OCI-LY7 (cell line): ENCODE data around the gene TESPA1. TPM values are rescaled to one million over a fixed set of nuclear protein-coding genes. Genes with fewer than 3 reads are reported as not detected.

ENCODE experiments used
- BruUV-seq: library from RNA; stranded (reverse); fragments of 400-500 nt; replicated peaks from 2 replicates; lab custom pipeline; 2021; lab: Mats Ljungman, UMichigan
- CTCF ChIA-PET: fragments of 300-600 bp; sonication (Branson Sonifier 250); formaldehyde crosslinking; loops from one replicate; lab custom pipeline; 2022; ENCODE audit warnings: antibody characterized with exemption; ENCODE audit not compliant: unreplicated experiment; lab: Charles Lee
- POLR2A ChIA-PET: fragments of 300-600 bp; sonication (Branson Sonifier 250); formaldehyde crosslinking; loops from one replicate; lab custom pipeline; 2022; ENCODE audit warnings: antibody characterized with exemption; lab: Charles Lee
- DNase-seq: peaks from one replicate; pipeline ENCODE4 v3.0.0-alpha.2; 2015; ENCODE audit warnings: low spot score
- H2AFZ ChIP-seq: fragments of 200-600 bp; sonication (generic), shearing (Covaris generic); 2 replicates; pipeline ENCODE4 v1.6.1; 2014; ENCODE audit warnings: mild to moderate bottlenecking, antibody characterized with exemption, low read length, moderate library complexity
- H3K27ac ChIP-seq: fragments of 200-600 bp; sonication (generic); 2 replicates; pipeline ENCODE4 v1.5.1; 2014; ENCODE audit warnings: mixed run types, low read depth, mild to moderate bottlenecking, moderate library complexity, low read length, inconsistent platforms; ENCODE audit not compliant: poor library complexity, severe bottlenecking
- H3K36me3 ChIP-seq: fragments of 200-600 bp; sonication (generic); 2 replicates; pipeline ENCODE4 v1.6.1; 2014; ENCODE audit warnings: mild to moderate bottlenecking, antibody characterized with exemption, low read length, moderate library complexity, mixed read lengths; ENCODE audit not compliant: insufficient read depth
- H3K4me1 ChIP-seq: fragments of 200-600 bp; sonication (generic); 2 replicates; pipeline ENCODE4 v1.5.1; 2014; ENCODE audit warnings: mild to moderate bottlenecking, low read length; ENCODE audit not compliant: insufficient read depth, poor library complexity, severe bottlenecking
- H3K4me2 ChIP-seq: fragments of 200-600 bp; sonication (generic); 2 replicates; pipeline ENCODE4 v1.6.1; 2014; ENCODE audit warnings: mild to moderate bottlenecking, low read length
- H3K4me3 ChIP-seq: fragments of 200-600 bp; sonication (generic); 2 replicates; pipeline ENCODE4 v1.5.1; 2014; ENCODE audit warnings: mild to moderate bottlenecking, low read depth, low read length; ENCODE audit not compliant: poor library complexity, severe bottlenecking
- H3K79me2 ChIP-seq: fragments of 200-600 bp; sonication (generic); 2 replicates; pipeline ENCODE4 v1.6.1; 2016; ENCODE audit warnings: low read depth, mild to moderate bottlenecking, low read length, moderate library complexity, mixed read lengths; ENCODE audit not compliant: insufficient read depth
- H3K9me2 ChIP-seq: fragments of 200-600 bp; sonication (generic); 2 replicates; pipeline ENCODE4 v1.6.1; 2016; ENCODE audit warnings: mild to moderate bottlenecking, low read length, mixed read lengths; ENCODE audit not compliant: insufficient read depth
- H3K9me3 ChIP-seq: fragments of 200-600 bp; sonication (generic); 2 replicates; pipeline ENCODE4 v1.6.1; 2014; ENCODE audit warnings: mild to moderate bottlenecking, mixed run types, low read length, mixed read lengths
- H4K20me1 ChIP-seq: fragments of 200-600 bp; sonication (generic); 2 replicates; pipeline ENCODE4 v1.6.1; 2014; ENCODE audit warnings: mild to moderate bottlenecking, antibody characterized with exemption, low read length, moderate library complexity, mixed read lengths; ENCODE audit not compliant: insufficient read depth
- EZH2phosphoT487 ChIP-seq: fragments of 200-600 bp; sonication (generic); IDR thresholded peaks from 2 replicates; pipeline ENCODE4 v1.6.1; 2018; ENCODE audit warnings: low read depth, borderline replicate concordance, mild to moderate bottlenecking, mixed run types, antibody characterized with exemption, low read length, moderate library complexity, mixed read lengths
- intact Hi-C: fragments of 100-400 bp; cut with micrococcal nuclease; formaldehyde crosslinking; loops from one replicate; pipeline ENCODE4 v1.10.0; 2022; ENCODE audit not compliant: unreplicated experiment
- total RNA-seq, 2 experiments: library from RNA; depleted of rRNA in 1 of 2; stranded (reverse); fragments of >200 nt in 1 of 2; shearing (Covaris generic) in 1 of 2; gene quantifications; 2 replicates each; pipeline ENCODE4 v1.2.3, GENCODE V29; 2014 to 2022
- TF ChIP-seq, protein P1 (sequence below): fragments of 200-600 bp; sonication (generic); conservative IDR thresholded peaks from 2 replicates; pipeline ENCODE4 v1.5.1; 2014; ENCODE audit warnings: mild to moderate bottlenecking, antibody characterized with exemption, low read length, moderate library complexity, mixed read lengths

Gene TESPA1
- total RNA-seq, 2 experiments from 2014 or later = 9.5 to 24.1 TPM

GRCh38 chr12:54950071-54950727 lies 34.4 kb downstream of the TESPA1 start:
- POLR2A ChIA-PET = no interaction called here
- Histone ChIP-seq H3K79me2 (no peaks in the 10 kb centered on the region), H2AFZ (no peak overlapping the region), H3K4me1 (peaks cover 5% of the 10 kb centered on the region), H3K4me3 (no peak overlapping the region), H3K9me3 (peaks cover 3% of the 10 kb centered on the region; the same call in 1 of the 2 replicates), H3K27ac (no peak overlapping the region), H3K9me2 (no peaks in the 10 kb centered on the region), H3K4me2 (no peak overlapping the region), H4K20me1 (no peaks in the 10 kb centered on the region), H3K36me3 (no peaks in the 10 kb centered on the region)
- CTCF ChIA-PET = no interaction called here
- BruUV-seq = no TSS peak
- TF ChIP-seq, protein P1, sequence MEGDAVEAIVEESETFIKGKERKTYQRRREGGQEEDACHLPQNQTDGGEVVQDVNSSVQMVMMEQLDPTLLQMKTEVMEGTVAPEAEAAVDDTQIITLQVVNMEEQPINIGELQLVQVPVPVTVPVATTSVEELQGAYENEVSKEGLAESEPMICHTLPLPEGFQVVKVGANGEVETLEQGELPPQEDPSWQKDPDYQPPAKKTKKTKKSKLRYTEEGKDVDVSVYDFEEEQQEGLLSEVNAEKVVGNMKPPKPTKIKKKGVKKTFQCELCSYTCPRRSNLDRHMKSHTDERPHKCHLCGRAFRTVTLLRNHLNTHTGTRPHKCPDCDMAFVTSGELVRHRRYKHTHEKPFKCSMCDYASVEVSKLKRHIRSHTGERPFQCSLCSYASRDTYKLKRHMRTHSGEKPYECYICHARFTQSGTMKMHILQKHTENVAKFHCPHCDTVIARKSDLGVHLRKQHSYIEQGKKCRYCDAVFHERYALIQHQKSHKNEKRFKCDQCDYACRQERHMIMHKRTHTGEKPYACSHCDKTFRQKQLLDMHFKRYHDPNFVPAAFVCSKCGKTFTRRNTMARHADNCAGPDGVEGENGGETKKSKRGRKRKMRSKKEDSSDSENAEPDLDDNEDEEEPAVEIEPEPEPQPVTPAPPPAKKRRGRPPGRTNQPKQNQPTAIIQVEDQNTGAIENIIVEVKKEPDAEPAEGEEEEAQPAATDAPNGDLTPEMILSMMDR = no peak
- TF ChIP-seq EZH2phosphoT487 = no peak
- DNase-seq = no peak
- intact Hi-C loops = no loop called here

DNA sequence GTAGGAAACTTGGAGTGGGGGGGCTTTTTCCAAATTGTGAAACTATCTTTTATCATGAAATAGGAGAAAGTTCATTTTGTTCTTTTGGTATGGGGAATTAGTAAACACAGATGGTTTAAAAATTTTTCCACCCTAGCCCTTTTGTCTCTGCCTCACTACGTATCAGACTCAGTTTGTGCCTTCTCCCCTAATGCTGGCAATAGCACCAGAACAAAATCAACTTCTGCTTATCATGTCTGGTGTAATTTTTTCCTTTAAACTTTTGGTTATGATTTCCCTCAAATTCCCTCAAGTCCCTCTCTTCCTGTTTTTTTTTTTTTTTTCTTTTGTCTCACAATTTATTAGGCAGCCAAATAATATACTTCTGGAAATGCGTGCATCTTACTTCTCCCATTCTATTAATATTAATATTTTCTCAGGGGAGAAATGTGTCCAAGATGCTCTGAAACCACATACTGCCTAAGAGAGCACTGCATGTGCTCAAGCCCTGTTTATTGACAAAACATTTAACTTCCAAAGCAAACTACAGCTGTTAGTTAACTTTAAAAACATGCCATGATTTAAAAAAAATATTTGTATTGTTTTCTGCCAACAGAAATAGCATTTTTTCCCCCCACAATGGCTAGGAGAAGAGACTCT lies 35.4 kb downstream of the TESPA1 start:
- no peak overlapping the region for H2AFZ ChIP-seq

More for the DNA sequence above, 35.4 kb downstream of the TESPA1 start:
- Histone ChIP-seq H3K4me2 (no peak overlapping the region), H3K27ac (no peak overlapping the region), H3K9me2 (no peaks in the 10 kb centered on the region), H3K4me3 (no peak overlapping the region), H3K36me3 (no peaks in the 10 kb centered on the region), H3K4me1 (no peaks in the 10 kb centered on the region), H3K79me2 (no peaks in the 10 kb centered on the region), H4K20me1 (no peaks in the 10 kb centered on the region), H3K9me3 (peaks cover 3% of the 10 kb centered on the region; the same call in 1 of the 2 replicates)
- ChIA-PET CTCF (no interaction called here), POLR2A (no interaction called here)
- intact Hi-C loops = no loop called here
- TF ChIP-seq, protein P1 = no peak
- no peak for TF ChIP-seq EZH2phosphoT487
- BruUV-seq = no TSS peak
- no peak for DNase-seq
